Fibroblast of the aortic adventitia (primary cell): ENCODE measurements around the gene CLUH. TPM values are rescaled to one million over a fixed set of nuclear protein-coding genes. Genes with fewer than 3 reads are reported as not detected.

Source experiments
- small RNA-seq: library from RNA; depleted of rRNA; stranded (forward); fragments of <200 nt; gene quantifications from one replicate; pipeline ENCODE3, GENCODE V24; 2012
- total RNA-seq: library from RNA; depleted of rRNA; stranded (reverse); fragments of >200 nt; gene quantifications from 2 replicates; pipeline ENCODE4 v1.2.3, GENCODE V29; 2012; ENCODE audit warnings: low replicate concordance

CLUH gene
- total RNA-seq, 1 donor: 39.1 TPM

Small RNA genes lying within 50 kb of the gene (small RNA-seq; reads per million reads assigned to genes)
- gene MIR1253 (not detected), gene MIR6776 (not detected), gene RN7SL608P (not detected), gene hsa-mir-1253 (not detected)

Other genes with a start within 250 kb of the CLUH start
- gene METTL16, start 199.9 kb downstream of the CLUH start, total RNA-seq: 12.3 and 18.7 TPM in 2 replicates
- gene PAFAH1B1, start 118.1 kb downstream of the CLUH start, total RNA-seq: 81.0 and 131 TPM in 2 replicates
- gene CCDC92B, start 37.9 kb upstream of the CLUH start, total RNA-seq: not detected in 2 replicates
- 1.5 and 5.0 TPM in 2 replicates for gene RAP1GAP2, start 84.7 kb upstream of the CLUH start, total RNA-seq